H7 (cell line): ENCODE data around the gene GRID2. TPM values are rescaled to one million over a fixed set of nuclear protein-coding genes. Genes with fewer than 3 reads are reported as not detected.

ENCODE experiments used
- DNase-seq: peaks from one replicate; pipeline ENCODE4 v3.0.0; 2012
- H3K27me3 ChIP-seq: 2 replicates; pipeline ENCODE4 v1.6.0; 2011; ENCODE audit warnings: mild to moderate bottlenecking, low read length; ENCODE audit not compliant: control insufficient read depth, insufficient read depth
- H3K36me3 ChIP-seq: replicated peaks from 2 replicates; pipeline ENCODE4 v1.5.1; 2011; ENCODE audit warnings: low read length; ENCODE audit not compliant: control insufficient read depth, insufficient read depth
- H3K4me3 ChIP-seq: 2 replicates; pipeline ENCODE4 v1.5.1; 2011; ENCODE audit warnings: low read depth, mild to moderate bottlenecking, control low read depth, low read length, moderate library complexity; ENCODE audit not compliant: insufficient read depth
- total RNA-seq: library from RNA; depleted of rRNA; stranded (reverse); fragments of >200 nt; shearing (Covaris generic); gene quantifications from 2 replicates; pipeline ENCODE4 v1.2.3, GENCODE V29; 2014

Gene GRID2
- total RNA-seq, 1 experiment from 2014 or later: 19.1 TPM

DNA sequence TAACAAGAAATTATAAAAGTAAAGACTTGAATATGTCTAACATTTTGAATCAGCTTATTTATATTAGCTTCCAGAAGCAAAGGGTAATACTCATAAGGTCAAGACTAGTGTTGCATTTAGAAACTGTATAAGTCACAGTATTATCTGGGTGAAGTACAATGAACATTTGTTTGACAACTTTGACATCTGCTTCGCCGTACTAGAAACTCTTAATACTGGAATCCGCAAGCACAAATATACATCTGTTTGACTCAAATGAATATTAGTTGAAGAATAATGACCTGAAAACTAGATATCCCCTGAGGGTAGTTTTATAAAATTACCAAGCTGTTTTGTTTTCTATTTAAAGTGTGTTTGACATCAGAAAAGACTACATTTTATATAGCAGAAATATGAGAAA, 1389.4 kb downstream of the GRID2 start:
- no peak overlapping the region for H3K4me3 ChIP-seq
- H3K36me3 ChIP-seq: no peaks in the 10 kb centered on the region
- no peak for DNase-seq
- H3K27me3 ChIP-seq: no peaks in the 10 kb centered on the region

DNA sequence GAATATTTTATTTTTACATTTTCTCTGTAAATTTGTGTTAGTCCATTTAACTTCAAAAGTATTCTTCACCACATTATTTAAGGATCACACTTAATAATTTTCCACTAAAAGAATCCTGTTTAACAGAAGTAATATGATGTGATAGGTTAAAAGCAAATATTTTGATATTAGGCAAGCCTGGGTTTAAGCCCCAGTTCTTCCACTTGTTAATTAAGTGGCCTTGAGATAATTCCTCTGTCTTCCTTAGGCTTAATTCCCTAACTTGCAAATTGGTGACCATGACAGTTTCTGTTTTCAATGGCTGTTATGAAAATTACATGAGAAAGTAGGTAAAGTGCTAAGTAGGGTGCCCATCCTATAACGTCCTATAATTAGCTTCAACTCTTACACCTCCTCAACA, 1394.9 kb downstream of the GRID2 start:
- no peak for DNase-seq
- Histone ChIP-seq H3K36me3 (no peaks in the 10 kb centered on the region), H3K27me3 (no peaks in the 10 kb centered on the region), H3K4me3 (no peak overlapping the region)

DNA sequence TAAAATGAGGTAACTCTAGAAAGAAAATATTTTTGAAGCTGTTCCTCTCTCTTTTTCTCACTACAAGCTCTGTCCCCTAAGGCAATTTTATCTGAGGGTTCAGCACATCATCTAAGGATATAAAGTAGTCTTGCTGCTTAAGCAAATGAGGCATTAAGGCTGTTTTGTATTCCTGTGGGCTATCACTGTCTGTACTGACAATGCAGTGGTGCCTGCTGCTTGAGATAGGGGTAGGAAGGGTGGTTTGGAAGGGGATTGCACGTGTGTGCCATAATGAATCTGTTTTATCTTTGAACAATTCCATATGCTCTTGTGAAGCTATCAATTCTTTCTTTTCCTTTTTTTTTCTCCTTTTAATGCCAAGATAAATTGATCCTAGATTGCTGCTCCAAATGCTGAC, 1396.8 kb downstream of the GRID2 start:
- H3K27me3 ChIP-seq: no peaks in the 10 kb centered on the region
- H3K4me3 ChIP-seq: no peak overlapping the region
- no peaks in the 10 kb centered on the region for H3K36me3 ChIP-seq
- no peak for DNase-seq

DNA sequence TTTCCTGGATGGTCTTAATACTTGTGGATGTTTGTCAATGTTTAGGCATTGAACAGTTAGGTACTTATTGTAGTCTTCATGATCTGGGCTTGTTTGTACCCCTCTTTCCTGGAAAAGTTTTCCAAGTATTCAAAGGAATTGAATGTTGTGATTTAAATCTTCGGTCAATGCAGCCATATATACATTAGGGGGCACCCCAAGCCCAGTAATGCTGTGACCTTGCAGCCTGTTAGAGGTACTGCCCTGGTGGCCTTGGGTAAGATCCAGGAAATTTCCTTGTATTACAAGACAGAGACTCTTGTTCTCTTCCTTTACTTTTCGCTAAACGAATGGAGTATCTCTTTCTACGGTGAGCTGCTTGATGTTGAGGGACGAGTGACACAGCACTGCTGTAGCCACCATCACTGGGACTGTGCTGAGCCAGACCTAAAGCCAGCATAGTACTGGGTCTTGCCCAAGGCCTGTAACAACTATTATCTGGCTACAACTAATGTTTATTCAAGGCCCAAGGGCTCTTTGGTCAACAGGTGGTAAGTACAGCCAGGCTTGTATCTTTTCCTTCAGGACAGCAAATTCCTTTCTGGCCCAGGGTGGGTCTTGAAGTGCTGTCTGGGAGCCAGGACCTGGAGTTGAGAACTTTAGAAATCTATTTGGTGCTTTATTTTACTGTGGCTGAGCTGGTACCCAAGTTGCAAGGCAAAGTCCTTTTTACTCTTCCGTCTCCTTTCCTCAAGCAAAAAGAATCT, 1406.5 kb downstream of the GRID2 start:
- DNase-seq: peak; percentile 9
- Histone ChIP-seq H3K36me3 (no peaks in the 10 kb centered on the region), H3K27me3 (no peaks in the 10 kb centered on the region), H3K4me3 (no peak overlapping the region)

DNA sequence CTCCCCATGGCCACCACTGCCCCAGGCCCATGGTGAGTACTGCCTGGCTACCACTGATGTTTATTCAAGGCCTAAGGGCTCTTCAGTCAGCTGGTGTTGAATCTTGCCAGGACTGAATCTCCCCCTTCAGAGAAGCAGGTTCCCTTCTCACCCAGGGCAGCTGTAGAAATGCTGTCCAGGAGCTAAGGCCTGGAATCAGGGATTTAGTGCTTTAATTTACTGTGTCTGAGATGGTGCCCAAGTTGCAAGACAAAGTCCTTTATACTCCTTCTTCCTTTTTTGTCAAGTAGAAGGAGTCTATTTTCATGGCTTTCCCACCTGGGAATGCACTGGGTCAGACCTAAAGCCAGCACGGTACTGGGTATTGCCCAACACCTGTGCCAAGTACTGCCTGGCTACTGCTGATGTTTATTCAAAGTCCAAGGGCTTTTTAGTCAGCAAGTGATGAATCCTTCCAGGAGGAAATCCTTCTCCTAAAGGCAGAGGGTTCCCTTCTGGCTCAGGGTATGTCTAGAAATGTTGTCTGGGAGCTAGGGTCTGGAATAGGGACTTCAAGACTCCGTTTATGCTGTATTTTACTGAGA, 1407.2 kb downstream of the GRID2 start:
- H3K27me3 ChIP-seq: no peaks in the 10 kb centered on the region
- DNase-seq: no peak

DNA sequence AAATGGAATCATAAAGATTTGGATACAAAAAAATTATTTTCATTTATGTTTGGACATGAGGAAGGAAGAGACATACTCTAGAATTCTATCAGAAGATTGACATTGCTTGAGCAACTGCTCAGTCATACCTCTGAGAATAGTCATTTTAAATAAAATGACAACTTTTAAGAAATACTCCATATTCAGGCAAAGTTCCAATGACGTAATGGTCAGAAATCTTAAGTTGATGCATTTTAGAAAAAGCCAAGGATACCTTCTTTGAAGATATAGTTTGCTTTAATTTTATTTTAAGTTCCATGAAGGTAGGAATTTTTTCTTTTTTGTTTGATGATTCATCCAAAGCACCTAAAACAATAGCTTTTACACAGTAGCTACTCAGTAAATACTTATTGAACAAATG, 1414.5 kb downstream of the GRID2 start:
- no peak overlapping the region for H3K4me3 ChIP-seq
- no peaks in the 10 kb centered on the region for H3K36me3 ChIP-seq
- no peak for DNase-seq
- H3K27me3 ChIP-seq: no peaks in the 10 kb centered on the region

More for the DNA sequence above, 1407.2 kb downstream of the GRID2 start:
- H3K36me3 ChIP-seq: no peaks in the 10 kb centered on the region
- no peak overlapping the region for H3K4me3 ChIP-seq

DNA sequence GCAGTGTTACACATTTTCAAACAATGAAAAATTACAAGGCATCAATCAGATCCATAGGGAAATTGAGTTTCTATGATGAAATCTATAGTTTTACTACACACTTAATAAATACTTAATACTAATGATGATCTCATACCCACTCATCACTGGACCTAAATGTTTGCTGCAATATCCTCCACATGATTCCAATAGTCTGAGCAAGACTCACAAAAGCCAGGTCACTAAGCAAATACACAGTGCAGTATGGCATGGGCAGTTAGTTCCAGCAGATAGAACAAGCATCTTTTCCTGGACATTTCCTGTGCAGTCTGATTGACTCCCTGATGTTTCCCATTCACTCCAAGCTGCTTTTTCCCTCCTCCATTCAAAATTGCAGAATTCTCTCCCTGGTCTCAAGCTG, 1415.8 kb downstream of the GRID2 start:
- DNase-seq: no peak
- Histone ChIP-seq H3K27me3 (no peaks in the 10 kb centered on the region), H3K4me3 (no peak overlapping the region), H3K36me3 (no peaks in the 10 kb centered on the region)

DNA sequence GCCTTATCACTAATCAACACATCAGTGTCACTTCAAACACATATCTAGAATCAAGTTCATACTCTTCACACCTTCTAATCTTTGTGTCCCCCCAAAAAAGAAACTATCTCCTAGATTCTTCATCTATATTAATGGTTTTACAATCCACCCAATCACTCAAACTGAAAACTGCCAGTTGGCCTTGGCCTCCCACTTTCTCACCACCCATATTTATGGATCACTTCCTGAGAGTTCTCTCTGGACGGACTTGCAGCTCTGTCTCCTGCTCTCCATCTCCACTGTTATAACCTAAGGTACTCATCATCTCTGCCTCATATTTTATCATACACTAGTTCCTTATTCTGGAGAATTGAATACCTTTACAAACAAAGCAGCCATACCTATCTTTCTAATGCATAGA, 1418.7 kb downstream of the GRID2 start:
- Histone ChIP-seq H3K36me3 (no peaks in the 10 kb centered on the region), H3K4me3 (no peak overlapping the region), H3K27me3 (no peaks in the 10 kb centered on the region)
- DNase-seq: no peak

DNA sequence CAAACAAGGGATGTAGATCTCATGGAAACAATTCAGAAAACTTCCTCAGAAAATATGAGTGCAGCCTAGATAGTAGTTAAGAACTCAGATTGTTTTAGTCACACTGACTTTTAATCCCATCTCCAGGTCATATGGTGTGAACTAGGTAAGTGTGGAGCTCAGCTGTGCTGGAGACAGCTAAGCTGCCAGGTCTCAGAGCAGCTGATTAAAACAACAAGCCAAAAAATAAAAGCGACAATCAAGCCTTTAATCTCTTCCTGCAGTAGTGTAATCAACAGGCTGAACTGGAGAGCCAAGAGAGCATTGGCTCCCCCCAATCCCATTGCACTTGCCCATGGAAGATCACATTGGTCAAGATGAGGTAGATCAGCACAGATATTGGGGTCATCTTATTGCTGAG, 1426.5 kb downstream of the GRID2 start:
- H3K36me3 ChIP-seq: no peaks in the 10 kb centered on the region
- H3K27me3 ChIP-seq: no peaks in the 10 kb centered on the region
- no peak for DNase-seq
- H3K4me3 ChIP-seq: no peak overlapping the region

DNA sequence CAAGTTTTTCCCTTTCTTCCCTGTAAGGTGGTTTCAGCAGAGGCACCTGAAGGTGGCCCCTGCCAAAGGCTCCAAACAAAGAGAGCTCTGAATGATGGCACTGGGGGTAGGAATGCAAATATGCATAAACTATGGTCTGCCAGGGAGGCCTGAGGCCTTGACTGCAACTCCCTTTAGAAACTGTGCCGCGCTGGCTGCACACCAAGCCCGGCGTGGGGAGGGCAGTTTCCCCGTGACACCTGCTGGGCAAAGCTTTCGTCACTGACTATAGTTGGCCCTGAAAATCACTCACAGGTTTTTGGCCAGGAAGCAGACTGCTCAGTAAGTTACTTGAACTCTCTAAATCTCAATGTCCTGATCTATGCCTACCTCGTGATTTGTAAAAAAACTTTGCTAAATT, 1427.0 kb downstream of the GRID2 start:
- Histone ChIP-seq H3K4me3 (no peak overlapping the region), H3K36me3 (no peaks in the 10 kb centered on the region), H3K27me3 (no peaks in the 10 kb centered on the region)
- DNase-seq: no peak

DNA sequence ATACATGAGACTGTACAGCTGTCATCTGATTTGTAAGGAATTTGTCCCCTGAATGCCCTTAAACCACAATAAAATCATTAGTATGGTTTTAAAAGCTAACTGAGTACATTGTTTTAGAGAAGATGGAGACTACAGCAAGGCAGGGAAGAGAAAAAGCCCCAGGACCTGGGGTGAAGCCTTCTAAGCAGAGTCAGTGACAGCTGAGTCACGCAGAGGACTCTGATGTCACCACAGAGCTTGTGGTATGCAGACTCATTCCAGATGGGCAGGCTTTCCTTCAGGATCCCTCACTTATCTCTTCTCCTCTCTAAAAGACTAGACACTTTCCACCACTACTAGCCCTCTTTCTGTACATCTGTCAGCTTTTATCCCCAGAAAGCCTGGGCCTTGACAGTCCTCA, 1427.7 kb downstream of the GRID2 start:
- DNase-seq: no peak
- H3K36me3 ChIP-seq: no peaks in the 10 kb centered on the region
- H3K27me3 ChIP-seq: no peaks in the 10 kb centered on the region
- no peak overlapping the region for H3K4me3 ChIP-seq

DNA sequence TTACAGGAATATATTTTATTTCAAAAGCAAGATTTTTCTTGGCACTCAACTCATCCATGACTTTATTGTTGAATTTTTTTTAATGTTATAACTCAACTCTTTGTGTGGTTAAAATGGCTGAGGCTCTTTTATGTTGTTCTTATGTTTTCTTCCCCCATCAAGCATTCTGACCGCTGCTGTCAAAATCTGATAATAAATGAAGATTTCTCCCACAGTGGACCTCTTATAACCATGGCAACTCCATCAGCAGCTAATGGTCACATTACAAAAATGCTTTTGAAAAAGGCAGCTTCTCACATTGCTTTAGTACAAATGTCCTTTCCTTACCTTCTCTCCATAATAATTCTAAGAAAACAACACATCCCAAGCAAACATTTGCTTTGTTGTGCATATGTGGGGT, 1428.7 kb downstream of the GRID2 start:
- no peak for DNase-seq
- no peaks in the 10 kb centered on the region for H3K27me3 ChIP-seq
- no peak overlapping the region for H3K4me3 ChIP-seq
- no peaks in the 10 kb centered on the region for H3K36me3 ChIP-seq

DNA sequence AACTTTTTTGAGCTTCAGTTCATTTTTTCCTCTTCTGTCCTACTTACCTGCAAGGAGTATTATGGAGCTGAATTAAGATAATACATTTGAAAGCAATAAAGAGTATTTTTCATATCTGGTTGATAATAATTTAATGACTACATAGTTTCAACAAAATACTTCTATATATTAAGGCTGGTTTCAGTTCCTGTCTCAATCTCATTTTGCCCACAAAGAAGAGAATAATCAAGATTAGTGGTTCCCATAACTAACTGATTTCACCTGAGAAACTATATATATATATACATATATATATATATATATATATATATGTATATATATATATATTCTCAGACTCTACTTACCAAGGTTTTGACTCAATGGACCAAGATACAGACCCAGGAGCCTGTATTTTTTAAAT, 1437.1 kb downstream of the GRID2 start:
- no peak for DNase-seq
- H3K36me3 ChIP-seq: no peaks in the 10 kb centered on the region
- no peak overlapping the region for H3K4me3 ChIP-seq
- H3K27me3 ChIP-seq: no peaks in the 10 kb centered on the region

DNA sequence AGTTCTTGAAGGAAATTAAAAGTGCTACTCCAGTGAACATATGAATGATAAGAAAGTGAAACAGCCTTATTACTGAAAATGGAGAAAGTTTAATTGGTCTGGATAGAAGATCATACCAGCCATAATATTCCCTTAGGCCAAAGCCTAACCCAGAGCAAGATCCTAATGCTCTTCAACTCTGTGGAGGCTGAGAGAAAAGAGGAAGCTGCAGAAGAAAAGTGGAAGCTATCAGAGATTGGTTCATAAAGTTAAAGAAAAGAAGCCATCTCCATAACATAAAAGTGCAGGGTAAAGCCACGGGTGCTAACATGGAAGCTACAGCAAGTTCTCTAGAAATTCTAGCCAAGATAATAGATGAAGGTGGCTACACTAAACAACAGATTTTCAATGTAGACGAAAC, 1439.3 kb downstream of the GRID2 start:
- Histone ChIP-seq H3K4me3 (no peak overlapping the region), H3K36me3 (no peaks in the 10 kb centered on the region), H3K27me3 (no peaks in the 10 kb centered on the region)
- no peak for DNase-seq

DNA sequence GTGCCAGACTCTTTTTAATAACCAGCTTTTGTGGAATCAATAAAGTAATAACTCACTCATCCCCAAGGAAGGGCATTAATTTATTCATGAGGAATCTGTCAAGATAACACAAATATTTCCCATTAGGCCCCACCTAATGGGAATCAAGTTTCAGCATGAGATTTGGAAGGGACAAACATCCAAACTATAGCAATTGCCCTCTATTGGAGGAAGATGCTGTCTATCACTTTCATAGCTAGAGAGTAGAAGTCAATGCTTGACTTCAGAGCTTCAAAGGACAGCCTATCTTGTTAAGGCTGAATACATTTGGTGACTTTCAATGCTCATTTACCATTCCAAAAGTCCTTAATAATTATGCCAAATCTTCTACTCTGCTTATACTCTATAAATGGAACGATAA, 1439.9 kb downstream of the GRID2 start:
- DNase-seq: no peak
- Histone ChIP-seq H3K4me3 (no peak overlapping the region), H3K36me3 (no peaks in the 10 kb centered on the region), H3K27me3 (no peaks in the 10 kb centered on the region)

DNA sequence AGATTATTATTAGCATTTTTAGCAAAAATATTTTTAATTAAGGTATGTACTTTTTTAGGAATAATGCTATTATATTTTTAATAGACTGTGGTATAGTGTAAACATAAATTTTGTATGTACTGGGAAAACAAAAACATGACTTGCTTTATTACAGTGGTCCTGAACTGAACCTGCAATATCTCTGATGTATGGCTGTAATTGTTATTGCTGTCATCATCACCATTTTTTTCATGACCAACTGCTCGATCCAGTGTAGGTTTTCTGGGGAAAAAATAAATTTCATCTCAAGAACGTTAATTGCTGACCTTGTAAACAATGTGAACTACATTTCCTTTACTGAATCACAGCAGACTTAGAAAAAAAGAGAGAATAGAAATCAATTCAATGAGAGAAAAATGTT, 1441.2 kb downstream of the GRID2 start:
- Histone ChIP-seq H3K27me3 (no peaks in the 10 kb centered on the region), H3K36me3 (no peaks in the 10 kb centered on the region), H3K4me3 (no peak overlapping the region)
- DNase-seq: no peak
